Sigmoid colon (tissue), 4 donors: ENCODE measurements around the gene POLN.

ENCODE experiments used
- CTCF ChIP-seq, 4 experiments: fragments of 450-650 bp in 3 of 4; fragments of 200-600 bp in 1 of 4; IDR thresholded peaks; one replicate each; pipeline ENCODE4 v1.5.1; 2016 to 2019; ENCODE audit warnings: antibody characterized with exemption in 4 of 4, mild to moderate bottlenecking in 3 of 4, moderate library complexity in 2 of 4
- POLR2AphosphoS5 ChIP-seq, 4 donors: sonication (generic); formaldehyde crosslinking; IDR thresholded peaks; one replicate each; pipeline ENCODE4 v1.6.1; 2017; ENCODE audit warnings: antibody characterized with exemption in 4 of 4

- no peak for TF ChIP-seq POLR2AphosphoS5 (IDR thresholded peaks at IDR 0.05)
- no peak for TF ChIP-seq CTCF (IDR thresholded peaks at IDR 0.05)
Measured at GRCh38 chr4:2273657-2274319, 31.9 kb upstream of the POLN start.
